OCI-LY7 (cell line): ENCODE measurements around the gene C1orf21.

Experiments
- CTCF ChIP-seq: fragments of 200-600 bp; sonication (generic); conservative IDR thresholded peaks from 2 replicates; pipeline ENCODE4 v1.5.1; 2014; ENCODE audit warnings: mild to moderate bottlenecking, antibody characterized with exemption, low read length, moderate library complexity, mixed read lengths
- EZH2phosphoT487 ChIP-seq: fragments of 200-600 bp; sonication (generic); IDR thresholded peaks from 2 replicates; pipeline ENCODE4 v1.6.1; 2018; ENCODE audit warnings: low read depth, borderline replicate concordance, mild to moderate bottlenecking, mixed run types, antibody characterized with exemption, low read length, moderate library complexity, mixed read lengths

GRCh38 chr1:184605941-184606340 lies 219.1 kb downstream of the C1orf21 start:
- no peak for TF ChIP-seq EZH2phosphoT487
- TF ChIP-seq CTCF = no peak
